ENCODE results near the gene LRP1. TPM values are rescaled to one million over a fixed set of nuclear protein-coding genes. Genes with fewer than 3 reads are reported as not detected.
A peak's percentile ranks its signal among the peaks of the same experiment; 100 is the strongest.

Gene LRP1
- total and polyA plus RNA-seq, 2 of the 13 experiments (the other 11 are each of a cell fraction or from before 2014, with no cell fraction given) = 14.7 to 30.8 TPM

GRCh38 chr12:57130941-57131340 lies 2.7 kb downstream of the LRP1 start (continued):
- TF ChIP-seq ATF2 (CRISPR knock-in tag; IDR thresholded peaks at IDR 0.05) (no peak), THRA (CRISPR knock-in tag; IDR thresholded peaks at IDR 0.05; ENCODE audit: borderline replicate concordance) (peak; percentile 76; the same call in 1 of the 2 replicates), FOXK2 (IDR thresholded peaks at IDR 0.05) (peak; percentile 62), NFRKB (IDR thresholded peaks at IDR 0.05) (no peak), PATZ1 (CRISPR knock-in tag; IDR thresholded peaks at IDR 0.05) (peak; percentile 70), FOXA1 (IDR thresholded peaks at IDR 0.05) (peak; percentile 35; the same call in 1 of the 2 replicates), FOXA1 (CRISPR knock-in tag; IDR thresholded peaks at IDR 0.05) (peak; percentile 96), ZNF503 (CRISPR knock-in tag; IDR thresholded peaks at IDR 0.05) (0 out of 2 replicates have a peak, but pooled peaks have one; percentile 43), ZNF609 (CRISPR knock-in tag; IDR thresholded peaks at IDR 0.05; ENCODE audit: borderline replicate concordance) (peak; percentile 71; the same call in 1 of the 2 replicates), GATAD1 (CRISPR knock-in tag; IDR thresholded peaks at IDR 0.05) (0 out of 2 replicates have a peak, but pooled peaks have one; percentile 30), ZBTB10 (CRISPR knock-in tag; IDR thresholded peaks at IDR 0.05; ENCODE audit: borderline replicate concordance) (0 out of 2 replicates have a peak, but pooled peaks have one; percentile 42), NR2F2 (IDR thresholded peaks at IDR 0.05; ENCODE audit: borderline replicate concordance, low read depth) (peak; percentile 94), ZBTB26 (CRISPR knock-in tag; IDR thresholded peaks at IDR 0.05; ENCODE audit: borderline replicate concordance) (peak; percentile 67; the same call in 1 of the 2 replicates), ZNF3 (CRISPR knock-in tag; IDR thresholded peaks at IDR 0.05) (no peak)

Data from HepG2 (cell line).